CD8-positive, alpha-beta memory T cell (primary cell): ENCODE data around the gene CYP4F22. TPM values are rescaled to one million over a fixed set of nuclear protein-coding genes. Genes with fewer than 3 reads are reported as not detected.

ENCODE experiments used
- CTCF ChIA-PET: fragments of 350-600 bp; sonication (Branson Sonifier 250); formaldehyde crosslinking; loops from one replicate; lab custom pipeline; 2021; ENCODE audit warnings: antibody characterized with exemption; lab: Charles Lee
- POLR2A ChIA-PET: fragments of 350-600 bp; sonication (Branson Sonifier 250); formaldehyde crosslinking; loops from one replicate; lab custom pipeline; 2021; ENCODE audit warnings: antibody characterized with exemption; lab: Charles Lee
- DNase-seq, 5 donors: peaks; one replicate each; pipeline versions ENCODE4 v3.0.0 to v3.0.0-alpha.2; 2020 to 2022; ENCODE audit warnings: mixed read lengths in 1 of 5
- H3K27ac ChIP-seq: one replicate; pipeline ENCODE4 v1.7.0; 2013; ENCODE audit warnings: low read depth, mild to moderate bottlenecking, low read length, moderate library complexity
- H3K27me3 ChIP-seq: 2 replicates; pipeline ENCODE4 v1.7.0; 2013; ENCODE audit warnings: low read length, mild to moderate bottlenecking; ENCODE audit not compliant: insufficient read depth, poor library complexity, severe bottlenecking
- H3K36me3 ChIP-seq: 2 replicates; pipeline ENCODE4 v1.7.0; 2013; ENCODE audit warnings: mild to moderate bottlenecking, low read length, moderate library complexity; ENCODE audit not compliant: insufficient read depth
- H3K4me1 ChIP-seq: 2 replicates; pipeline ENCODE4 v1.7.0; 2013; ENCODE audit warnings: mild to moderate bottlenecking, low read length, moderate library complexity; ENCODE audit not compliant: insufficient read depth
- H3K4me3 ChIP-seq: 2 replicates; pipeline ENCODE4 v1.7.0; 2013; ENCODE audit warnings: mild to moderate bottlenecking, low read length
- H3K9me3 ChIP-seq: 2 replicates; pipeline ENCODE4 v1.7.0; 2013; ENCODE audit warnings: mild to moderate bottlenecking, low read length
- H3K27ac Mint-ChIP-seq, 8 donors: one replicate each; pipeline ENCODE4 v1.8.0; 2020 to 2021; ENCODE audit warnings: mixed read lengths in 8 of 8, mild to moderate bottlenecking in 6 of 8, inconsistent platforms in 3 of 8, moderate library complexity in 3 of 8
- H3K27me3 Mint-ChIP-seq, 2 donors: one replicate each; pipeline ENCODE4 v1.8.0; 2020 to 2021; ENCODE audit warnings: mixed read lengths in 2 of 2, mild to moderate bottlenecking in 1 of 2, moderate library complexity in 1 of 2
- H3K36me3 Mint-ChIP-seq, 3 donors: one replicate each; pipeline ENCODE4 v1.8.0; 2020 to 2021; ENCODE audit warnings: mixed read lengths in 3 of 3, inconsistent platforms in 1 of 3, mild to moderate bottlenecking in 1 of 3
- H3K4me1 Mint-ChIP-seq, 3 donors: one replicate each; pipeline ENCODE4 v1.8.0; 2020 to 2021; ENCODE audit warnings: mixed read lengths in 3 of 3, inconsistent platforms in 1 of 3, mild to moderate bottlenecking in 1 of 3
- H3K4me3 Mint-ChIP-seq, 7 donors: one replicate each; pipeline ENCODE4 v1.8.0; 2020 to 2021; ENCODE audit warnings: mixed read lengths in 7 of 7, mild to moderate bottlenecking in 6 of 7, moderate library complexity in 4 of 7, inconsistent platforms in 2 of 7
- H3K9me3 Mint-ChIP-seq, 5 donors: one replicate each; pipeline ENCODE4 v1.8.0; 2020 to 2022; ENCODE audit warnings: mixed read lengths in 5 of 5, mild to moderate bottlenecking in 3 of 5, moderate library complexity in 2 of 5, inconsistent platforms in 1 of 5
- polyA plus RNA-seq: library from polyadenylated mRNA; unstranded; fragments of 300-500 nt; fragmentation: Illumina TruSeq; gene quantifications from one replicate; pipeline ENCODE4 v1.2.3, GENCODE V29; 2021
- total RNA-seq, 2 experiments: library from RNA; stranded (reverse); gene quantifications; one replicate each; pipeline ENCODE4 v1.2.3, GENCODE V29; 2021

The CYP4F22 gene
- total and polyA plus RNA-seq, 3 experiments from 2014 or later: 0.71 to 5.1 (median 0.79) TPM

- Histone ChIP-seq H3K27ac (peak overlapping the region; percentile 36), H3K27me3 (no peaks in the 10 kb centered on the region), H3K4me3 (peak overlapping the region; percentile 52), H3K4me1 (peaks cover 18% of the 10 kb centered on the region), H3K9me3 (no peaks in the 10 kb centered on the region), H3K36me3 (no peaks in the 10 kb centered on the region)
- Mint-ChIP-seq H3K36me3 (no peaks in the 10 kb centered on the region), H3K9me3 (no peaks in the 10 kb centered on the region), H3K4me3 (peak overlapping the region; percentile 43 to 90 (median 87)), H3K27me3 (no peaks in the 10 kb centered on the region), H3K4me1 (peaks cover 16 to 25% (median 17%) of the 10 kb centered on the region in 3 donors), H3K27ac (peak overlapping the region; percentile 59 to 95 (median 94))
- ChIA-PET CTCF (interaction anchor here (0.6 to 8.8 kb wide), 36 partner anchors 8 to 463 kb away, joined by 3 to 183 read pairs (median 4); partner anchors contain the start of genes AKAP8, AKAP8L and RASAL3), POLR2A (interaction anchor here (0.6 to 1.9 kb wide), 4 partner anchors 89 to 137 kb away, joined by 3 to 22 read pairs (median 6); partner anchors contain the start of gene AKAP8L)
- DNase-seq: peak; percentile 91 to 96 (median 94)
Observed at GRCh38 chr19:15555759-15556633, 47.7 kb downstream of the CYP4F22 start.

DNA sequence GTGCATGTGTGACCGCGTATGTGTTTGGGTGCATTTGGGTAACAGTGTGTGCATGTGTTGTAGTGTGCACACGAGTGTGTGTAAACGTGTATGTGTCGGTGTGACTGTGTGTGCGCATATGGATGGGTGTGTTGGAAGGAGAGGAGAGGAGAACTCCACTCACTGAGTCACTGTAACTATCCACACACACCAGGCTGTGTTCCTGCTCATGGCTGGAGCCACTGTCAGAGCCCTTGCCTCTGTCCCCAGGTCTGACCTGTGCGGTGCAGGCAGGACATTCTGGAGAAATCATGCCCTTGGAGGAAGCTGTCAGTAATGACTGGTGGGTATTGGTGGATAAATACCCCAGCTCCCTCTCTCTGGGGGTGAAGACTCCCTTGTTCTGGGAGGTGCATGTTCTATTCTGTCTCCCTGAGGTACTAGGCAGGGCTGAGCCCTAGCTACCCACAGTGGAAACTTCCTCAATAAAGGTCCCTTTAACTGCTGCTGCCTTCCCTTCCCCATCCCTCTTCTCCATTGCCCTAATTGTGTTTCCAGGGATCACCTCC is 48.4 kb downstream of the CYP4F22 start:
- Histone ChIP-seq H3K4me3 (no peak overlapping the region), H3K36me3 (no peaks in the 10 kb centered on the region), H3K27ac (no peak overlapping the region), H3K4me1 (peaks cover 15% of the 10 kb centered on the region), H3K9me3 (no peaks in the 10 kb centered on the region), H3K27me3 (no peaks in the 10 kb centered on the region)
- POLR2A ChIA-PET: interaction anchor here (0.5 to 1.1 kb wide), 2 partner anchors 379 to 463 kb away, joined by 3 to 4 read pairs; no protein-coding TSS in a partner anchor
- peaks cover 4 to 5% of the 10 kb centered on the region in 2 donors for H3K27me3 Mint-ChIP-seq
- H3K4me3 Mint-ChIP-seq: peak overlapping the region in 6 of 7 donors; percentile 43 to 90 (median 88)
- H3K27ac Mint-ChIP-seq: peak overlapping the region; percentile 59 to 95 (median 92)
- DNase-seq: no peak
- H3K9me3 Mint-ChIP-seq: no peaks in the 10 kb centered on the region
- CTCF ChIA-PET: interaction anchor here (0.7 to 5.4 kb wide), 7 partner anchors 33 to 379 kb away, joined by 3 to 60 read pairs (median 3); partner anchors contain the start of genes AKAP8L and RASAL3
- H3K36me3 Mint-ChIP-seq: no peaks in the 10 kb centered on the region
- H3K4me1 Mint-ChIP-seq: peaks cover 12 to 22% (median 15%) of the 10 kb centered on the region in 3 donors

DNA sequence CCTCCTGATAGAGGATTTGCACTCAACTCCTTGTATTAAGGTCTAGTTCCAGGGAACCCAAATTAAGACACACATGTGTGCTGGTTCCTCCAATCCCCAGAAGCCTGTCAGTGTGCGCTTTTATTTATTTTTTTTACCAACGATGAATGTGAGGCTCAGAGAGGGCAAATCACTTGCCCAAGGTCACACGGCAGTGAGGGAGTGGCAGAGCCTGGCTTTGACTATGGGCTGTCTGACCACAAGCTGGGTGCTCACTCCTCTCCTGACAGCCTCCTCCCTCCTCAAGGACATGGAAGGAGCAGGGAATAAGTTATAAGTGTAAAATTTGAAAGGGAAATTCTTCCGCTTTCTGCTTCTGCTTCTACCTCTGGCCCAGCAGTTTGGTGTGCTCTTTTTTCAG is 48.9 kb downstream of the CYP4F22 start:
- Histone ChIP-seq H3K4me1 (peaks cover 15% of the 10 kb centered on the region), H3K27ac (no peak overlapping the region), H3K9me3 (no peaks in the 10 kb centered on the region), H3K27me3 (no peaks in the 10 kb centered on the region), H3K4me3 (no peak overlapping the region), H3K36me3 (no peaks in the 10 kb centered on the region)
- peak overlapping the region in 1 of 8 donors; percentile 84 for H3K27ac Mint-ChIP-seq
- ChIA-PET CTCF (interaction anchor here (0.7 to 5.4 kb wide), 7 partner anchors 33 to 380 kb away, joined by 3 to 60 read pairs (median 3); partner anchors contain the start of genes AKAP8L and RASAL3), POLR2A (interaction anchor here (0.5 to 1.1 kb wide), 2 partner anchors 380 to 463 kb away, joined by 3 to 4 read pairs; no protein-coding TSS in a partner anchor)
- H3K36me3 Mint-ChIP-seq: no peaks in the 10 kb centered on the region
- no peak for DNase-seq
- H3K27me3 Mint-ChIP-seq: peaks cover 7 to 8% of the 10 kb centered on the region in 2 donors
- peak overlapping the region in 1 of 7 donors; percentile 17 for H3K4me3 Mint-ChIP-seq
- peaks cover 12 to 19% (median 15%) of the 10 kb centered on the region in 3 donors for H3K4me1 Mint-ChIP-seq
- H3K9me3 Mint-ChIP-seq: no peaks in the 10 kb centered on the region

DNA sequence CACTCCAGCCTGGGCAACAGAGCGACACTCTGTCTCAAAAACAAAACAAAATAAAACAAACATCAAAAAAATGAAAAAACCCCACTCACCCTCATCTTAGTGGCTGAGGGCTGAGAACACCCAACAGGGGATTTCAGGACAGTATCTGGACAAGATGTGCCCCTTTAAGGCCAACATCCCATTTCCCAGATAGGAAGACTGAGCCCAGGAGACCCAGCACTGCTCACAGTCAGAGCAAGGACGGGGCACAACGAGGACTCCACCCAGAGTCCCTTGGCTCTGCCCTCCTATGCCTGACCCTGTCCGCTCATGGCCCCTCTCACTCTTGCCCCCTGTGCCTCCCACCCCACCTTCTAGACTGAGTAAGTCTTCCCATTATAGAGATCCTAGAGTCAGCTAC is 53.8 kb downstream of the CYP4F22 start:
- no peaks in the 10 kb centered on the region for H3K9me3 Mint-ChIP-seq
- DNase-seq: no peak
- Histone ChIP-seq H3K27me3 (no peaks in the 10 kb centered on the region), H3K36me3 (no peaks in the 10 kb centered on the region), H3K4me3 (no peak overlapping the region), H3K9me3 (no peaks in the 10 kb centered on the region), H3K27ac (no peak overlapping the region), H3K4me1 (no peaks in the 10 kb centered on the region)
- H3K4me1 Mint-ChIP-seq: no peaks in the 10 kb centered on the region
- H3K27me3 Mint-ChIP-seq: peaks cover 22 to 37% of the 10 kb centered on the region in 2 donors
- H3K4me3 Mint-ChIP-seq: no peak overlapping the region
- CTCF ChIA-PET: no interaction called here
- POLR2A ChIA-PET: no interaction called here
- H3K36me3 Mint-ChIP-seq: no peaks in the 10 kb centered on the region
- H3K27ac Mint-ChIP-seq: no peak overlapping the region

- Histone ChIP-seq H3K9me3 (no peaks in the 10 kb centered on the region), H3K36me3 (no peaks in the 10 kb centered on the region), H3K27ac (no peak overlapping the region), H3K27me3 (no peaks in the 10 kb centered on the region), H3K4me3 (no peak overlapping the region), H3K4me1 (no peaks in the 10 kb centered on the region)
- DNase-seq: no peak
- Mint-ChIP-seq H3K4me1 (no peaks in the 10 kb centered on the region), H3K9me3 (no peaks in the 10 kb centered on the region), H3K27ac (no peak overlapping the region), H3K36me3 (no peaks in the 10 kb centered on the region), H3K4me3 (no peak overlapping the region), H3K27me3 (peaks cover 22 to 37% of the 10 kb centered on the region in 2 donors)
- CTCF ChIA-PET: interaction anchor here (0.6 kb wide), 1 partner anchor 471 kb away, joined by 3 read pairs; no protein-coding TSS in a partner anchor
- POLR2A ChIA-PET: no interaction called here
Observed at GRCh38 chr19:15562861-15563260, 54.5 kb downstream of the CYP4F22 start.

DNA sequence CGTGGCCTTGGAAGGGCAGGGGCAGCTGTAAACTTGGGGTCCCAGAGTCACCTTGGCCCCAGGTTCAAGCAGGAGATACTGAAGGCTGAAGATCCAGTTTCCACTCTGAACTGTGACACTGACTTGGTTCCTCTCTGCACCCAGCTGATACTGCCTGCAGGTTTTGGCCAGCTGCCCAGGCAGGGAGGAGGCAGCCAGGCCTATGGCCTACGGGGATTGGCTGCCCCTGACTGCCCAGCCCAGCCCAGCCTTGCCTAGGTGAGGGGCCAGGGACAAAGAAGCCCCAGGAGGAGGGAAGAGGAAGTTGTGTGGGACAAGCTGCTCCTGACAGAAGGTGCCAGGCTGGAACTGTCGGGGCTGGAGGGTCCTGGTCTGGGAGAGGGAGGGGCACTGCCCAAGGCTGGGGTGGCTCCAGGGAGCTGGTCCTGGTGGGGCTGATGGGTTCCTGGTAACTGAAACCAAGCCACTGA is 55.0 kb downstream of the CYP4F22 start:
- H3K4me3 Mint-ChIP-seq: no peak overlapping the region
- ChIA-PET POLR2A (no interaction called here), CTCF (interaction anchor here (0.6 kb wide), 1 partner anchor 472 kb away, joined by 3 read pairs; no protein-coding TSS in a partner anchor)
- Histone ChIP-seq H3K9me3 (no peaks in the 10 kb centered on the region), H3K36me3 (no peaks in the 10 kb centered on the region), H3K27me3 (no peaks in the 10 kb centered on the region), H3K27ac (no peak overlapping the region), H3K4me1 (no peaks in the 10 kb centered on the region), H3K4me3 (no peak overlapping the region)
- no peaks in the 10 kb centered on the region for H3K36me3 Mint-ChIP-seq
- H3K27me3 Mint-ChIP-seq: peaks cover 23 to 41% of the 10 kb centered on the region in 2 donors
- H3K27ac Mint-ChIP-seq: no peak overlapping the region
- no peaks in the 10 kb centered on the region for H3K9me3 Mint-ChIP-seq
- H3K4me1 Mint-ChIP-seq: no peaks in the 10 kb centered on the region
- no peak for DNase-seq

GRCh38 chr19:15563931-15564330 is 55.6 kb downstream of the CYP4F22 start:
- DNase-seq: no peak
- POLR2A ChIA-PET: no interaction called here
- H3K4me3 ChIP-seq: no peak overlapping the region
- H3K27ac ChIP-seq: no peak overlapping the region
- H3K4me1 Mint-ChIP-seq: no peaks in the 10 kb centered on the region
- H3K36me3 Mint-ChIP-seq: no peaks in the 10 kb centered on the region
- no peaks in the 10 kb centered on the region for H3K9me3 ChIP-seq
- no peaks in the 10 kb centered on the region for H3K27me3 ChIP-seq
- no peak overlapping the region for H3K27ac Mint-ChIP-seq
- H3K4me1 ChIP-seq: no peaks in the 10 kb centered on the region
- H3K4me3 Mint-ChIP-seq: no peak overlapping the region
- H3K9me3 Mint-ChIP-seq: no peaks in the 10 kb centered on the region
- H3K27me3 Mint-ChIP-seq: peaks cover 24 to 42% of the 10 kb centered on the region in 2 donors
- CTCF ChIA-PET: interaction anchor here (1.0 kb wide), 1 partner anchor 145 kb away, joined by 3 read pairs; the partner anchor contains the start of gene AKAP8L
- H3K36me3 ChIP-seq: no peaks in the 10 kb centered on the region
